GM19193 (cell line): ENCODE data around the gene KRCC1.

Source experiments
- POLR2A ChIP-seq: IDR thresholded peaks from 4 replicates; pipeline ENCODE4 v1.6.1; 2011; ENCODE audit not compliant: insufficient read depth, insufficient read length; ENCODE audit errors: extremely low read depth

The KRCC1 gene

GRCh38 chr2:88061295-88061694 is 5.7 kb upstream of the KRCC1 start:
- no peak for TF ChIP-seq POLR2A

GRCh38 chr2:88060907-88061275 is 5.3 kb upstream of the KRCC1 start:
- no peak for TF ChIP-seq POLR2A

- TF ChIP-seq POLR2A: no peak
These were observed 4.7 kb upstream of the KRCC1 start for GRCh38 chr2:88059979-88060906.

- TF ChIP-seq POLR2A: no peak
These were observed 2.6 kb upstream of the KRCC1 start for GRCh38 chr2:88058191-88058590.

- TF ChIP-seq POLR2A: no peak
These were observed 1.9 kb upstream of the KRCC1 start for GRCh38 chr2:88057437-88057844.

GRCh38 chr2:88054782-88055370 is 707 bp downstream of the KRCC1 start:
- no peak for TF ChIP-seq POLR2A

- TF ChIP-seq POLR2A: no peak
These were observed 1.4 kb downstream of the KRCC1 start for GRCh38 chr2:88053934-88054781.

- no peak for TF ChIP-seq POLR2A
These were observed 2.3 kb downstream of the KRCC1 start for GRCh38 chr2:88053296-88053695.

- TF ChIP-seq POLR2A: no peak
These were observed 3.8 kb downstream of the KRCC1 start for GRCh38 chr2:88051792-88052191.

GRCh38 chr2:88049622-88050021 is 6.0 kb downstream of the KRCC1 start:
- no peak for TF ChIP-seq POLR2A

- TF ChIP-seq POLR2A: no peak
These were observed 7.0 kb downstream of the KRCC1 start for GRCh38 chr2:88048541-88048940.

GRCh38 chr2:88042476-88042875 is 13.1 kb downstream of the KRCC1 start:
- no peak for TF ChIP-seq POLR2A

- no peak for TF ChIP-seq POLR2A
These were observed 17.1 kb downstream of the KRCC1 start for GRCh38 chr2:88038263-88039105.

GRCh38 chr2:88036606-88037005 is 19.0 kb downstream of the KRCC1 start:
- no peak for TF ChIP-seq POLR2A
